Gastrocnemius medialis (tissue), 4 donors: ENCODE data around the gene ATP9B.

Experiments used
- CTCF ChIP-seq, 5 experiments: fragments of 450-650 bp in 3 of 5; fragments of 200-600 bp in 2 of 5; sonication (generic) in 2 of 5; IDR thresholded peaks in 4 of 5; conservative IDR thresholded peaks in 1 of 5; 1 replicate in 4 of 5; 2 replicates in 1 of 5; pipeline ENCODE4 v1.5.1; 2016 to 2019; ENCODE audit warnings: antibody characterized with exemption in 5 of 5, mild to moderate bottlenecking in 3 of 5, moderate library complexity in 3 of 5
- POLR2A ChIP-seq, 2 donors: fragments of 450-650 bp; IDR thresholded peaks; one replicate each; pipeline ENCODE4 v1.6.1; 2017; ENCODE audit warnings: antibody characterized with exemption in 2 of 2, mild to moderate bottlenecking in 2 of 2, moderate library complexity in 2 of 2

DNA sequence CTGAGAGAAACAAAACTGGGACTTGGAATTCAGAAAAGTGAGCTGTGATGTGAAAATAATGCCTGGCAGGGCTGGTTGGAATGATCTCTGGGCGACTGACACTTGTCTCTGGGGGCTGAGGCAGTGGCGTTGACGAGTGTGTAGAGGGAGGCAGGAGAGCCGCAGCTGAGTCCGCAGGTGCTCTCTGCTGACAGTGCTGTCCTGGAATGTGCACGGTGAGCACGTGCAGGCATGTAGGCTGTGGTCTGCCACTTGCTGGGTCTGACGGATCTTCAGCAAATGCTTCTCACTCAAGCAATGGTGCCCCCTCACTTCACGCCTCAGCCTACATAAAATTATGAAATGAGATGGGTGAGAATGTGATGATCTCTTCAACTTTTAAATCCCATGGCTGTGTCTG lies 38.5 kb upstream of the ATP9B start:
- TF ChIP-seq CTCF (IDR thresholded peaks at IDR 0.05 in 4 of 5, conservative IDR thresholded peaks at IDR 0.05 in 1 of 5) (no peak), POLR2A (IDR thresholded peaks at IDR 0.05) (no peak)
